GM12892 (cell line): ENCODE results near the gene CD28.

Experiments used
- POLR2A ChIP-seq: IDR thresholded peaks from 2 replicates; pipeline ENCODE4 v1.6.1; 2011; ENCODE audit warnings: low read depth, low read length, control low read depth
- POLR2AphosphoS5 ChIP-seq: IDR thresholded peaks from 2 replicates; pipeline ENCODE4 v1.6.1; 2011; ENCODE audit warnings: low read depth, low read length, control low read depth
- TAF1 ChIP-seq: IDR thresholded peaks from 2 replicates; pipeline ENCODE4 v1.6.1; 2011; ENCODE audit warnings: low read depth, mild to moderate bottlenecking, control low read depth, low read length, borderline replicate concordance

- TF ChIP-seq TAF1 (no peak), POLR2AphosphoS5 (peak; percentile 71; the same call in 1 of the 2 replicates), POLR2A (no peak)
These were observed at the start of gene CD28 for GRCh38 chr2:203706403-203706802.
